SK-N-MC (cell line): ENCODE measurements around the gene SCNN1B.
"Not testable (repeated sequence)": the region's sequence is repeated elsewhere in the genome, so short reads cannot be mapped to it uniquely, and the experiment has no call there.

Experiments
- DNase-seq: peaks from one replicate; pipeline ENCODE4 v3.0.0-alpha.2; 2011; ENCODE audit warnings: low read depth, low spot score
- H3K27ac ChIP-seq: fragments of 200-600 bp; sonication (generic); 2 replicates; pipeline ENCODE4 v1.5.1; 2016; ENCODE audit warnings: mixed run types
- H3K36me3 ChIP-seq: fragments of 200-600 bp; sonication (generic); 2 replicates; pipeline ENCODE4 v1.6.1; 2017; ENCODE audit warnings: antibody characterized with exemption, low read length, mixed read lengths; ENCODE audit not compliant: insufficient read depth
- H3K4me3 ChIP-seq: fragments of 200-600 bp; sonication (generic); 2 replicates; pipeline ENCODE4 v1.5.1; 2016
- H3K9ac ChIP-seq: fragments of 200-600 bp; sonication (generic); 2 replicates; pipeline ENCODE4 v1.8.0; 2017; ENCODE audit warnings: mixed run types, mixed read lengths; ENCODE audit not compliant: insufficient read length
- H3K9me3 ChIP-seq: fragments of 200-600 bp; sonication (generic); 2 replicates; pipeline ENCODE4 v1.6.1; 2017; ENCODE audit warnings: low read depth, mild to moderate bottlenecking, antibody characterized with exemption, low read length, moderate library complexity, mixed read lengths
- EZH2 ChIP-seq: fragments of 200-600 bp; sonication (generic); IDR thresholded peaks from one replicate; pipeline ENCODE4 v1.6.1; 2017; ENCODE audit warnings: antibody characterized with exemption
- FOXP2 ChIP-seq: optimal IDR thresholded peaks from 2 replicates; pipeline ENCODE3; 2011; ENCODE audit warnings: mild to moderate bottlenecking, moderate library complexity; ENCODE audit not compliant: insufficient read depth; ENCODE audit errors: extremely low read length, control extremely low read depth
- POLR2AphosphoS5 ChIP-seq: IDR thresholded peaks from 2 replicates; pipeline ENCODE4 v1.6.1; 2012; ENCODE audit warnings: mild to moderate bottlenecking, low read depth, low read length, borderline replicate concordance

The SCNN1B gene

DNA sequence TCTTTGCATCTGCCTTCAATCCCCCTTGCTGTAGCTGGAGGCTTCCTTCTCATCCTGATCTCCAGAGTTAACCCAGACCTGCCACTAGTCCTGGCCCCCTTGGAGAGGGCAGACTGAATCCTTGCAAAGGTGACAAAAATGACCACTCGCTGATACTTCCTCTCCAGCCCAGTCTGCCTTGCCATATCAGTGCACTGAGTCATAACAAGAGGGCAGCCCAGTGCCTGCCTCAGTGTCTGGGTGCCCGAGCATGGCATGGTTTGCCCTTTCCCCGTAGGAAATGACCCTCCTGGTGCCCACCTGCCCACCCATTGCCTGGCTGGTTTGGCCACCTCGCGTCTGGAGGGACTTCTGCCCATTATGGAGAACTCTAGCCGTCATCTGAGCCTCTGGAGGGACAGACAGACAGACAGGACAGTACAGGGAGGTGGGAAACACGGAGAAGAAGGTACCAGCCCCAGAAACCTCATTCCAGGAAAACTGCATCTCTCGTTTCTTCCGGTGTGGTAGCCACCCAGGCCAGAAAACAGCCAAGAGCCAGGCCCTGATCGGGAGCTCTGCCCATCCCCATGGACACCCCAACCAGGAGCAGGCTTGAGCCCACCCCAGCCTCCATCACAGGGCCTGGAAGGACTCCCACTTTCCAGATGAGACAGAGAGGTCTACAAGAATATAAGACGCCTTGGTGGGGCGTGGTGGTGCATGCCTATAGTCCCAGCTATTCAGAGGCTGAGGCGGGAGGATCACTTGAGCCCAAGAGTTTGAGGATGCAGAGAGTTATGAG is 71.5 kb downstream of the SCNN1B start:
- no peak overlapping the region for H3K9ac ChIP-seq
- H3K27ac ChIP-seq: no peak overlapping the region
- no peak for TF ChIP-seq POLR2AphosphoS5
- no peak for TF ChIP-seq FOXP2
- no peak for TF ChIP-seq EZH2
- no peak overlapping the region for H3K4me3 ChIP-seq
- no peaks in the 10 kb centered on the region for H3K36me3 ChIP-seq
- H3K9me3 ChIP-seq: no peaks in the 10 kb centered on the region
- DNase-seq: no peak

DNA sequence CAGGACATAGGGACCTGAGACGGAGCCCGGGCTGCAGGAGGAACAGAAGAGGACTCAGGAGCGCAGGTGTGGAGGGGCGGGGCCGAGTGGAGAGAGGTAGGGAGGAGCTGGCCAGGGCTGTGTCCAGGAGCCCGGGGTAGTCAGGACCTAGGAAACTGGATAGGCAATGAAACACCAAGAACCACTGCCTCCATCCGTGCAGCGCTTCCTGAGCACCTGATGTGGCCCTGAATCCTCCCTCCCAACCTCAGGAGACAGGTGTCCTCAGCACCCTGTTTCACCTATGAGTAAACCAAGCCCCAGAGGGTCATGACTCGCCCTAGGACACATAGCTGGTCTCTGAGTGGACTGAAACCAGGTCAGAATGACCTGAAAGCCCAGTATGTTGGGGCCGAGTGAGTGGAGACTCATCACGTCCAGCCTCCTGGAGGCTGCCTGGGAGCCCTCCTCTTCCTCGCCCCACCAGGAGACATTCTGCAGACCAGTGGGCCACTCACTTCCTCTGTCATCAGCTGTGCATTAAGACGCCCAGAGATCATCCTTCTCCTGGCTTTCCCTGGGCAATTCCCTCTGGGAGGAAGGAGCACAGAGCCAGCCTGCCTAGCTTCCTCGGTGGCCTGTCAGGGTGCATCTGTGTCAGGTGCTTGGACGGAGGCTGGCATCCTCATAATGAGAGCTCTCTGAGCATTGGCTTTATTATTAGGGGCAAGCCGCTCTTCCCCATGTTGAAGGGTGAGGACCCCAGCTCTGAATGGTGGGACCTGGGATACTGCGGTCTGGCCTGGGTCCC is 72.8 kb downstream of the SCNN1B start:
- H3K9me3 ChIP-seq: no peaks in the 10 kb centered on the region
- H3K4me3 ChIP-seq: no peak overlapping the region
- H3K9ac ChIP-seq: no peak overlapping the region
- no peak for DNase-seq
- no peaks in the 10 kb centered on the region for H3K36me3 ChIP-seq
- H3K27ac ChIP-seq: no peak overlapping the region
- TF ChIP-seq EZH2: no peak
- TF ChIP-seq POLR2AphosphoS5: no peak
- TF ChIP-seq FOXP2: no peak

DNA sequence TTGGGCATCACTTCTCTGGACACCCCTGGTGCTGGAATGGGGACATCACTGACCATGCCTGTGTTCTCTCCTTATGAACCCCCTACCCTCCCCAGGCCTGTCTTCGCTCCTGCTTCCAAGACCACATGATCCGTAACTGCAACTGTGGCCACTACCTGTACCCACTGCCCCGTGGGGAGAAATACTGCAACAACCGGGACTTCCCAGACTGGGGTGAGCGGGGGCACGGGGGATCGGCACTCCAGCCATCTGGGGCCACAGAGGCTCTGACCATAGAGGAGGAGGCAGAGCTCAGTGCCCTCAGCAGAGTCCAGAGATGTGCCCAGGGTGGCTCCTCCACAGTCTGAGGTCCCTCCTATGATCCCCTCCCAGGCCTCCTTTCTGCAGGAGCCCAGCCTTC is 73.5 kb downstream of the SCNN1B start:
- Histone ChIP-seq H3K9me3 (no peaks in the 10 kb centered on the region), H3K27ac (no peak overlapping the region), H3K36me3 (no peaks in the 10 kb centered on the region), H3K9ac (no peak overlapping the region), H3K4me3 (no peak overlapping the region)
- TF ChIP-seq POLR2AphosphoS5 (no peak), FOXP2 (no peak), EZH2 (no peak)
- DNase-seq: no peak

DNA sequence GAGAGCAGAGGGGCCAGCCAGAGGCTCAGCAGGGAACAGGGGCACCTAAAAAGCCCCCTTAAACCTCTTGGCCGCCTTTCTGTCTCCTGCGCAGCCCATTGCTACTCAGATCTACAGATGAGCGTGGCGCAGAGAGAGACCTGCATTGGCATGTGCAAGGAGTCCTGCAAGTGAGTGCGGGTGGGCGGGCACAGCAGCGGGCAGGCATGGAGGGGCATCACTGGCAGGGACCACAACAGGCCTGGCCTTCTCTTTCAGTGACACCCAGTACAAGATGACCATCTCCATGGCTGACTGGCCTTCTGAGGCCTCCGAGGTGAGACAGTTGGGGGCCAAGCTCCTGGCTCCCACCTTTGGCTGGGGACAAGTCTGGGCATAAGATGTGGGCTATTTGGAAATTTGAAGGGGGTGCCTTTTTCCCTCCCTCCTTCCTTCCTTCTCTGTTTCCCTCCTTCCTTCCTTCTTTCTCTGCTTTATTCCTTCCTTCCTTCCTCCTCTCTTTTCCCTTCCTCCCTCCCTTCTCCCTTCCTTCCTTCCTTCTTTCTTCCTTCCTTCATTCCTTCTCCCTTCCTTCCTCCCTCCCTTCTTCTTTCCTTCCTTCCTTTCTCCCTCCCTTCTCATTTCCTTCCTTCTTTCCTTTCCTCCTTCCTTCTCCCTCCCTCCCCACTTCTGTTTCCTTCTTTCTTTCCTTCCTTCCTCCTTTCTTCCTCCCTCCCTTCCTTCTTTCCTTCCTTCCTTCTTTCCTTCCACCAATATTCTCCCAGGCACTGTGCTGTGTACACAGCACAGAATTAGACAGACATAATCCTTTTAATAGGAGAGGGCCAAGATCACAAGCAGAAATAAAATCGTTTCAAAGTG is 75.2 kb downstream of the SCNN1B start:
- H3K9ac ChIP-seq: no peak overlapping the region
- TF ChIP-seq EZH2 (no peak), FOXP2 (no peak), POLR2AphosphoS5 (no peak)
- H3K4me3 ChIP-seq: no peak overlapping the region
- DNase-seq: no peak
- H3K9me3 ChIP-seq: no peaks in the 10 kb centered on the region
- no peak overlapping the region for H3K27ac ChIP-seq
- no peaks in the 10 kb centered on the region for H3K36me3 ChIP-seq

DNA sequence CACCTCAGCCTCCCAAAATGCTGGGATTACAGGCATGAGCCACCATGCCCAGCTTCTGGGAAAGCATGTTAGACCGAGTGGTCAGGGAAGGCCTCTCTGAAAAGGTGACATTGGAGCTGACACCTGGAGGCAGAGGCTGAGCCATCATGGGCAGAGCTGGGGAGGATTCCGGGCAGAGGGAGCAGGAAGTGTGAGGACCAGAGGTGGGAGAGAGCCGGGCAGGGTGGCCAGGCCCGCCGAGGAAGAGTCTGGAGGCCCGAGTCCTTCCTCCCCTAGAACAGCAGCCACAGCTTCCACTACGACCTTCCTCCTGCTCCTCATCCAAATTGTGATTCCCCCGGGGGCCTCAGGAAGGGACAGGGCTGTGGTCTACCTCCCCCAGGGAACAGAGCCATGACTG is 76.2 kb downstream of the SCNN1B start:
- no peak for DNase-seq

DNA sequence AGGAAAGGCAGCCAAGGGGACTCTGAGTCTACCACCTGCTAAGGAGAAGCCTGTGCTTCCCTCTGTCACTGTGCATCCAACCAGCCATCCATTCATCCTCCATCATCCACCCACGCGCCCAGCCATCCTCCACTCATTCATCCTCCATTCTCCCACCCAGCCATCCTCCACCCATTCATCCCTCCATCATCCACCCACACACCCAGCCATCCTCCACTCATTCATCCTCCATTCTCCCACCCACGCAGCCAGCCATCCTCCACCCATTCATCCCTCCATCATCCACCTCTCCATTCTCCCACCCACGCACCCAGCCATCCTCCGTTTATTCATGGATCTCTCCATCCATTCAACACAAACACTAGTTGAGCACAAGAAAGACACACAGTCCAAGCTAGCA is 76.8 kb downstream of the SCNN1B start:
- Histone ChIP-seq H3K9ac (no peak overlapping the region), H3K9me3 (no peaks in the 10 kb centered on the region), H3K27ac (no peak overlapping the region), H3K4me3 (no peak overlapping the region), H3K36me3 (no peaks in the 10 kb centered on the region)
- no peak for TF ChIP-seq POLR2AphosphoS5
- no peak for TF ChIP-seq EZH2
- no peak for TF ChIP-seq FOXP2
- DNase-seq: no peak

More for the DNA sequence above, 76.2 kb downstream of the SCNN1B start:
- H3K9ac ChIP-seq: no peak overlapping the region
- H3K9me3 ChIP-seq: no peaks in the 10 kb centered on the region
- no peak for TF ChIP-seq POLR2AphosphoS5
- no peak for TF ChIP-seq EZH2
- TF ChIP-seq FOXP2: no peak
- no peak overlapping the region for H3K27ac ChIP-seq
- no peaks in the 10 kb centered on the region for H3K36me3 ChIP-seq
- H3K4me3 ChIP-seq: no peak overlapping the region

DNA sequence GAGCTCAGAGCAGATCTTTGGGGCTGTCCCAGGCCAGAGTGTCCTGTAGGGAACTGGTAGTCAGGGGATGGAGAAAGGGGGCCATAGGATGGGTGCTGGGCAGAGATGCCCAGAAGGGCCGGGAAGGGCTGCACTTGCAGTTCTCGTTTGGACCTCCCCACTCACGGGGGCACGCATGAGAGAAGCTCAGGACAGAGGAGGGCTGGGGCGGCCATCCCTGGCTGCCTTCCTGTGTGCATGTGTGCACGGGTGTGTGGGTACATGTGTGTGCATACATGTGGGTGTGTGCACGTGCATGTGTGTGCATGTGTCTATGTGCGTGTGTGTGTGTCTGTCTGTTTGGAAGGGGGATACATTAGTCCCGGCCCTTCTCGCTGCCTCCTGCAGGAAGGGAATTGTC is 77.6 kb downstream of the SCNN1B start:
- no peak for DNase-seq
- TF ChIP-seq EZH2: no peak
- no peak for TF ChIP-seq FOXP2
- TF ChIP-seq POLR2AphosphoS5: no peak
- Histone ChIP-seq H3K4me3 (no peak overlapping the region), H3K36me3 (no peaks in the 10 kb centered on the region), H3K9me3 (no peaks in the 10 kb centered on the region), H3K9ac (no peak overlapping the region), H3K27ac (no peak overlapping the region)

DNA sequence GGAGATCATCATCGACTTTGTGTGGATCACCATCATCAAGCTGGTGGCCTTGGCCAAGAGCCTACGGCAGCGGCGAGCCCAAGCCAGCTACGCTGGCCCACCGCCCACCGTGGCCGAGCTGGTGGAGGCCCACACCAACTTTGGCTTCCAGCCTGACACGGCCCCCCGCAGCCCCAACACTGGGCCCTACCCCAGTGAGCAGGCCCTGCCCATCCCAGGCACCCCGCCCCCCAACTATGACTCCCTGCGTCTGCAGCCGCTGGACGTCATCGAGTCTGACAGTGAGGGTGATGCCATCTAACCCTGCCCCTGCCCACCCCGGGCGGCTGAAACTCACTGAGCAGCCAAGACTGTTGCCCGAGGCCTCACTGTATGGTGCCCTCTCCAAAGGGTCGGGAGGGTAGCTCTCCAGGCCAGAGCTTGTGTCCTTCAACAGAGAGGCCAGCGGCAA is 78.4 kb downstream of the SCNN1B start:
- no peak overlapping the region for H3K4me3 ChIP-seq
- H3K27ac ChIP-seq: no peak overlapping the region
- DNase-seq: no peak
- H3K9me3 ChIP-seq: no peaks in the 10 kb centered on the region
- H3K36me3 ChIP-seq: no peaks in the 10 kb centered on the region
- no peak overlapping the region for H3K9ac ChIP-seq
- TF ChIP-seq EZH2 (no peak), POLR2AphosphoS5 (no peak), FOXP2 (no peak)

DNA sequence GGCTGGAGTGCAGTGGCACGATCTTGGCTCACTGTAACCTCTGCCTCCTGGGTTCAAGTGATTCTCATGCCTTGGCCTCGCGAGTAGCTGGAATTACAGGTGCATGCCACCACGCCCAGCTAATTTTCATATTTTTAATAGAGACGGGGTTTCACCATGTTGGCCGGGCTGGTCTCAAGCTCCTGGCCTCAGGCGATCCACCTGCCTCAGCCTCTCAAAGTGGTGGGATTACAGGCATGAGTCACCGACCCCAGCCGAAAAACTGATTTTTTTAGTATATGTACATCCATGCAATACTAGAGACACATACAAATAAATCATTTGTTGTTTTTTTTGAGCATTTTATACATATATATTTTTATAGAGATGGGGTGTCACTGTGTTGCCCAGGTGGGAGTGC is 79.6 kb downstream of the SCNN1B start:
- not testable (repeated sequence) for H3K9ac ChIP-seq, DNase-seq, H3K9me3 ChIP-seq, H3K4me3 ChIP-seq, H3K36me3 ChIP-seq, H3K27ac ChIP-seq
